HL-60/S4 (cell line): ENCODE data around the gene ODAPH.
"Not testable (repeated sequence)": the region's sequence is repeated elsewhere in the genome, so short reads cannot be mapped to it uniquely, and the experiment has no call there.

Experiments used
- in situ Hi-C: fragments of 300-500 bp; cut with MboI; formaldehyde crosslinking; loops from 2 replicates; pipeline ENCODE4 v1.14.3; 2022; ENCODE audit warnings: low sequenced_read_pairs

Gene ODAPH

GRCh38 chr4:75555294-75556164 lies at the start of gene ODAPH:
Gene ODAPH, plus strand, starts transcription at chr4:75556066. Its CDS starts 17 bp downstream, at chr4:75556083.
- in situ Hi-C loops: no loop called here

- in situ Hi-C loops: not testable (repeated sequence)
These were observed 46.3 kb upstream of the ODAPH start for GRCh38 chr4:75509592-75509991.

GRCh38 chr4:75511841-75512240 lies 44.0 kb upstream of the ODAPH start:
- in situ Hi-C loops: no loop called here

GRCh38 chr4:75512386-75513211 lies 43.3 kb upstream of the ODAPH start:
- in situ Hi-C loops: no loop called here

- in situ Hi-C loops: no loop called here
These were observed 42.2 kb upstream of the ODAPH start for GRCh38 chr4:75513526-75514130.

- in situ Hi-C loops: no loop called here
These were observed 41.5 kb upstream of the ODAPH start, which contains the start of the genes RCHY1 and THAP6 for GRCh38 chr4:75514131-75514948. Gene RCHY1, minus strand, starts transcription at chr4:75514403. Its CDS starts 117 bp downstream, at chr4:75514286. Gene THAP6, plus strand, starts transcription at chr4:75514473. Its CDS starts 980 bp downstream, at chr4:75515453.

- in situ Hi-C loops: no loop called here
These were observed 40.8 kb upstream of the ODAPH start for GRCh38 chr4:75514949-75515612.

GRCh38 chr4:75516144-75516543 lies 39.7 kb upstream of the ODAPH start:
- in situ Hi-C loops: no loop called here

GRCh38 chr4:75519452-75519851 lies 36.4 kb upstream of the ODAPH start:
- in situ Hi-C loops: not testable (repeated sequence)

- in situ Hi-C loops: no loop called here
These were observed 30.8 kb upstream of the ODAPH start for GRCh38 chr4:75525086-75525485.

GRCh38 chr4:75525910-75526309 lies 30.0 kb upstream of the ODAPH start:
- in situ Hi-C loops: no loop called here

- in situ Hi-C loops: no loop called here
These were observed 28.4 kb upstream of the ODAPH start for GRCh38 chr4:75527482-75527881.

GRCh38 chr4:75530556-75531322 lies 25.1 kb upstream of the ODAPH start:
- in situ Hi-C loops: no loop called here

- in situ Hi-C loops: not testable (repeated sequence)
These were observed 24.2 kb upstream of the ODAPH start for GRCh38 chr4:75531536-75532143.

- in situ Hi-C loops: not testable (repeated sequence)
These were observed 22.5 kb upstream of the ODAPH start for GRCh38 chr4:75533339-75533887.

- in situ Hi-C loops: not testable (repeated sequence)
These were observed 21.9 kb upstream of the ODAPH start for GRCh38 chr4:75533926-75534325.

- in situ Hi-C loops: not testable (repeated sequence)
These were observed 18.6 kb upstream of the ODAPH start for GRCh38 chr4:75537308-75537707.

GRCh38 chr4:75542824-75543223 lies 13.0 kb upstream of the ODAPH start:
- in situ Hi-C loops: no loop called here
